Brain microvascular endothelial cell (primary cell): Measurements from ENCODE around the gene PTPRT.

Source experiments
- DNase-seq: peaks from one replicate; pipeline ENCODE4 v3.0.0-alpha.2; 2020
- H3K27ac ChIP-seq: fragments of 250-450 bp; sonication (Bioruptor Pico); 2 replicates; pipeline ENCODE4 v1.5.1; 2020; ENCODE audit warnings: mild to moderate bottlenecking, moderate library complexity
- H3K27me3 ChIP-seq: fragments of 250-450 bp; sonication (Bioruptor Pico); replicated peaks from 2 replicates; pipeline ENCODE4 v1.5.1; 2020; ENCODE audit warnings: mild to moderate bottlenecking
- H3K36me3 ChIP-seq: fragments of 250-450 bp; sonication (Bioruptor Pico); replicated peaks from 2 replicates; pipeline ENCODE4 v1.5.1; 2020; ENCODE audit warnings: mild to moderate bottlenecking
- H3K4me3 ChIP-seq: 2 replicates; pipeline ENCODE4 v1.5.1; 2011; ENCODE audit warnings: low read depth, mild to moderate bottlenecking, control low read depth, low read length, moderate library complexity
- in situ Hi-C: cut with HindIII; loops from 2 replicates; pipeline ENCODE4 v1.10.0; 2017; ENCODE audit warnings: low sequenced_read_pairs, low pct_ligation_motif_present
- TF ChIP-seq, protein P1 (sequence below): IDR thresholded peaks from 2 replicates; pipeline ENCODE4 v1.5.1; 2011; ENCODE audit warnings: low read depth, mild to moderate bottlenecking, moderate library complexity, low read length, control low read depth, inconsistent platforms; ENCODE audit errors: missing control alignments

Gene PTPRT

DNA sequence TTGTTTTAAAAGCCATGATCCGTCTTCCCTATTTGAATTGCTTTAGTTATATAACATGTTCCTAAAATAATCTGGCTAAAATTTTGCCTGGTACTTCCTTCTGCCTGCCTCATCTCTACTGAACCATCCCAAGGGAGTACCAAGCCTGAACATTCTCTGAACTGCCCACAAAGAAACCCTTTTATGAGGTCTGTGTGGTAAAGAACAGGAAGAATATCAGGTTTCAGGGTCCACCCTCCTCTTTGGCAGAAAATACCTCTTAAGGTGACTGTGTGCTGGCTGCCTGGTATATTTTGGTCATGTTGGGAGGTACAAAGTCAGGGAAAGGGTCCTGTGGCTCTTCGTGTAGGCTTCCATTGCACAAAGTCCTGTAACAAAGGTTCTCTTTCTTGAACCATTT lies 997.4 kb downstream of the PTPRT start:
- H3K27ac ChIP-seq: no peak overlapping the region
- no peaks in the 10 kb centered on the region for H3K27me3 ChIP-seq
- no peak overlapping the region for H3K4me3 ChIP-seq
- TF ChIP-seq, protein P1, sequence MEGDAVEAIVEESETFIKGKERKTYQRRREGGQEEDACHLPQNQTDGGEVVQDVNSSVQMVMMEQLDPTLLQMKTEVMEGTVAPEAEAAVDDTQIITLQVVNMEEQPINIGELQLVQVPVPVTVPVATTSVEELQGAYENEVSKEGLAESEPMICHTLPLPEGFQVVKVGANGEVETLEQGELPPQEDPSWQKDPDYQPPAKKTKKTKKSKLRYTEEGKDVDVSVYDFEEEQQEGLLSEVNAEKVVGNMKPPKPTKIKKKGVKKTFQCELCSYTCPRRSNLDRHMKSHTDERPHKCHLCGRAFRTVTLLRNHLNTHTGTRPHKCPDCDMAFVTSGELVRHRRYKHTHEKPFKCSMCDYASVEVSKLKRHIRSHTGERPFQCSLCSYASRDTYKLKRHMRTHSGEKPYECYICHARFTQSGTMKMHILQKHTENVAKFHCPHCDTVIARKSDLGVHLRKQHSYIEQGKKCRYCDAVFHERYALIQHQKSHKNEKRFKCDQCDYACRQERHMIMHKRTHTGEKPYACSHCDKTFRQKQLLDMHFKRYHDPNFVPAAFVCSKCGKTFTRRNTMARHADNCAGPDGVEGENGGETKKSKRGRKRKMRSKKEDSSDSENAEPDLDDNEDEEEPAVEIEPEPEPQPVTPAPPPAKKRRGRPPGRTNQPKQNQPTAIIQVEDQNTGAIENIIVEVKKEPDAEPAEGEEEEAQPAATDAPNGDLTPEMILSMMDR: no peak
- DNase-seq: no peak
- H3K36me3 ChIP-seq: no peaks in the 10 kb centered on the region
- in situ Hi-C loops: no loop called here

DNA sequence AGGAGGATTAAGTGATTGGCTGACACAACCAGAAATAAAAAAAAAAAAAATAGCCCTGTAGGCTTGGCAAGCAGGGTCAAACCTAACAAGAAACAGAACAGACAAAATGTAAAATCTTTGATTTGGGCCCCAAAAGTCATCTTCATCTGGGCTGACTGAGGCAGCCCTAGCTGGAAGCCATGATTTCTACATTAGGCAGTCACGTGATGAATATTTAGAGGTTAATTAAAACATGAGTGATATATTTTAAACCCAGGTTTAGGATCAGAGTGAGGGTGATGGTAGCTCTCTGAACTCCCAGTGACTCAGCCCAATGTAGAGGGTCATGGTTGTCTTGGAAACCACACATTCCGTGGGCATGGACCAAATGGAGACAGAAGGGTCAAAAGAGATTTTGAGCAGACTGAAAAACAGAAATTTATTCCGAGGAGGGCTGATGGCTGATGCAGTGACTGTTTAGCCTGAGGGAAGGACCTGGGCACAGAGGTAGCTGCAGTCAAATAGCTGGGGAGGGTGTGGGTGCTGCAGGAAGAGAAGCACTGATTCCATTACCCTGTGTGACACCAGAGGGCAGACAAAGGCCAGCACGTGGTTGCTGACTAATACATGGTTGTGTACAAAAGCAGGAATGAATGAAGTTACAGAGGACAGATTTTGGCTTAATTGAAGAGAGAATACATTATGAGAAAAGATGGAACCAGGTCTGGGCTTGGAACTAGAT lies 998.4 kb downstream of the PTPRT start:
- Histone ChIP-seq H3K27ac (no peak overlapping the region), H3K4me3 (no peak overlapping the region), H3K27me3 (no peaks in the 10 kb centered on the region), H3K36me3 (no peaks in the 10 kb centered on the region)
- in situ Hi-C loops: no loop called here
- TF ChIP-seq, protein P1: no peak
- DNase-seq: no peak

DNA sequence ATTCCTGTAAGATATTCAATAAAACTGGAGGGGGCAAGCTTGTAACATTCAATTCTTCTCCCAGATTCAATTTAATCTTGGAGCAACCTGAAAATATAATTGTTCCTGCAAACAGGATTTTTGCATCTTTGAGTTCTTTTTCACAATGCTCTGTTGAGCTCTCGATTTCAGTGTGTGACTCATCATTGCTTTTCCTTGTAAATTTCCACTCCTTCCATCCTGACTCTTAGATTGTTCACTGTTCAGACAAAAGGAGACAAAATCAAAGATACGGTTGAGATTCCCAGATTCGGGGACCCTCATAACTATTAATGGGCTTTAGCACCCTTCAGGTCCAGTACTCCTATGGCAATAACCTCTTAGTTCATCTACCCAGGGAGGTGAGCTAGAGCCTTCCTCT lies 999.6 kb downstream of the PTPRT start:
- in situ Hi-C loops: no loop called here
- TF ChIP-seq, protein P1: no peak
- H3K27me3 ChIP-seq: no peaks in the 10 kb centered on the region
- H3K27ac ChIP-seq: no peak overlapping the region
- no peak overlapping the region for H3K4me3 ChIP-seq
- no peaks in the 10 kb centered on the region for H3K36me3 ChIP-seq
- DNase-seq: no peak

DNA sequence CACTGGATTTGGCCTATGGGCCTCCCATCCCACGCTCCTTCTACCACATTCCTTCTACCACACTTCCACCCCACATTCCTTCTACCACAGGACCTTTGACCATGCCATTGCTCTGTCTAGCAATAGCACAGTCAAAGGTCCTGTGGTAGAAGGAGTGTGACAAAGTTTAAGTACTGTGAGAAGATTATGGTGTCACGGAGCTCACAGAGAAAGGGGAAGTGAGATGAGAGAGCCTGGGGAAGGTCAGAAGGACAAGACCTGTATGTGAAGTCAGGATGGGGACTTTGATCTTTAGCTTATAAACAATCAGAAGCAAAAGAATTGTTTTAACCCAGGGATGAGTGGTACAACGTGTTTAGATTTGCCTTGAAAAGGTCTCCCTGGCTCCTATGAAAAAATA lies 1003.4 kb downstream of the PTPRT start:
- Histone ChIP-seq H3K27me3 (no peaks in the 10 kb centered on the region), H3K27ac (no peak overlapping the region), H3K4me3 (no peak overlapping the region), H3K36me3 (no peaks in the 10 kb centered on the region)
- in situ Hi-C loops: no loop called here
- DNase-seq: no peak
- TF ChIP-seq, protein P1: no peak

DNA sequence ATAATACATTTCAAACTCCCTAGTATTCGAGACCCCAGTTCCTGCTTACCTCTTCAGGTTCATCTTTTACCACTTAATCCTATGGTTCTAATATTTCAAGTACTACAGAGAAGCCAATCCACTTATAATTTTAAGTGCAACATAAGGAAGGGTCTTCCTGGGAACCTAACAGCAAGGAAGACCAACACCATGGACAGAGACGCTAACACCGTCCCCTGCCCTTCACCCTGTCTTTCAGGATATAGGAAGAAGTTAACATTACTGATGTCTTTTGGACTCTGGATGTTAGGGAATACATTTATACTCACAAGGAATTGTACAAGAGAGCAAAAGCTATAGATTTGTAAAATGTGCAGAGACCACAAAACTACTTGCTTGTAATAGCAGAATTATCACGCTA lies 1006.6 kb downstream of the PTPRT start:
- in situ Hi-C loops: no loop called here
- Histone ChIP-seq H3K27me3 (no peaks in the 10 kb centered on the region), H3K27ac (no peak overlapping the region), H3K36me3 (no peaks in the 10 kb centered on the region), H3K4me3 (no peak overlapping the region)
- TF ChIP-seq, protein P1: no peak
- no peak for DNase-seq

DNA sequence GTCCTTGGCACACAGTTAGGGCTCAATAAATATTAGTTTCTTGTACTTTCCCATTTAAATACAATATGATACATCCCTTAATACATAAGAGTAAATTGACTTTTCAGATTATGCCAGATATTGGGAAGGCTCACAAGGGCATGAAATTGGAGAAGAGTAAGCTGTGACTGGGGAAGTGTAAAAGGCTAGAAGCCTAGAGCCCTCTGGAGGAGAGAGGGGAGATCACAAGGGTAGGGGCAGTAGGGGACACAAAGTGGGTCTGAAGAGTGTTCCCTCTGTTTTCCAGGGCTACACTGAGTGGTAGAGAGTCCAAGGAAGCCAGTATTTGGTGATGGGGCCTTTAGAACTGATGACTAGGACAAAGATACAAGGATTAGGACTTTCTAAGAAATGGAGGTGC lies 1008.6 kb downstream of the PTPRT start:
- in situ Hi-C loops: no loop called here
- TF ChIP-seq, protein P1: no peak
- Histone ChIP-seq H3K27ac (no peak overlapping the region), H3K27me3 (no peaks in the 10 kb centered on the region), H3K36me3 (no peaks in the 10 kb centered on the region), H3K4me3 (no peak overlapping the region)
- DNase-seq: no peak
